Measurements from ENCODE around the gene CAMK2D.

CAMK2D gene

DNA sequence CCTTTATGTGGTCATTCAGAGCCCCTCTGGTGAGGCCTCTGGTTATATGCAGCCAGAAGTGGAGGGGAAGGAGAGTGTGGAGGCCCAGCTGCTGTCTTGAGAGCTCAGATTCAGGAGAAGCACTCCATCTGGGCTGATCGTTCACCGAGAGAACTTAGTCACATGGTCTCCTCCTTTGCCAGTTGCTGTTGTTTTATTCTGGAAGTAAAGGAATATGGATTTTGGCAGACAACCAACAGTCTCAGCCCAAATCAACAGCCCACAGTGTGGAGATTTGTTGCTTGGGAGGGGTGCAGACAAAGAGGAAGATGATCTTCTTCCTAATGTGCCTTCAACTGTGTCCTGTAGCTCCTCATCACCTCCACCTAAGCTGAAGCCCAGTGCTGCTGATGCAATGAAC is 356.7 kb downstream of the CAMK2D start:
- TF ChIP-seq, protein P1, sequence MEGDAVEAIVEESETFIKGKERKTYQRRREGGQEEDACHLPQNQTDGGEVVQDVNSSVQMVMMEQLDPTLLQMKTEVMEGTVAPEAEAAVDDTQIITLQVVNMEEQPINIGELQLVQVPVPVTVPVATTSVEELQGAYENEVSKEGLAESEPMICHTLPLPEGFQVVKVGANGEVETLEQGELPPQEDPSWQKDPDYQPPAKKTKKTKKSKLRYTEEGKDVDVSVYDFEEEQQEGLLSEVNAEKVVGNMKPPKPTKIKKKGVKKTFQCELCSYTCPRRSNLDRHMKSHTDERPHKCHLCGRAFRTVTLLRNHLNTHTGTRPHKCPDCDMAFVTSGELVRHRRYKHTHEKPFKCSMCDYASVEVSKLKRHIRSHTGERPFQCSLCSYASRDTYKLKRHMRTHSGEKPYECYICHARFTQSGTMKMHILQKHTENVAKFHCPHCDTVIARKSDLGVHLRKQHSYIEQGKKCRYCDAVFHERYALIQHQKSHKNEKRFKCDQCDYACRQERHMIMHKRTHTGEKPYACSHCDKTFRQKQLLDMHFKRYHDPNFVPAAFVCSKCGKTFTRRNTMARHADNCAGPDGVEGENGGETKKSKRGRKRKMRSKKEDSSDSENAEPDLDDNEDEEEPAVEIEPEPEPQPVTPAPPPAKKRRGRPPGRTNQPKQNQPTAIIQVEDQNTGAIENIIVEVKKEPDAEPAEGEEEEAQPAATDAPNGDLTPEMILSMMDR (conservative IDR thresholded peaks at IDR 0.05), result no peak
- peak overlapping the region; percentile 86; the same call in 1 of the 2 replicates for H3K27ac ChIP-seq

DNA sequence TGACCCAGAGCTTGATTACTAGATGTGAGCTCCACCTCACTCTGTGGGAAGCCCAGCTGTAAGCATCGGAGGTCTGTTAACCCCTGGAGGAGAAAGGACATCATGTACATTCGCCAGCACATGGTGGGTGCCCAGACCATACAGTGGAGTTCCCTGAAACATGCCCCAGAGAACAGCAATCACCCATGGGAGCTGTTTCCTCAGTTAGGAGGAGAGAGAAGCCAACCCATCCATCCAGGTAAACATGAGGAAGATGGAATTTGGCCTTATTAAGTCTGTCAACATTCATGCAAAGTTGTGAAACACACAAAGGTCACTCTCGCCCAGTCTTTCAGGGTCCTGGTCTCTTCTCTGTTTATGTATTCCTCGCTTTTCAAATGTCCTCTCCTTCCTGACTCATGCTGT is 357.4 kb downstream of the CAMK2D start:
- peak overlapping the region; percentile 86; the same call in 1 of the 2 replicates for H3K27ac ChIP-seq
- TF ChIP-seq, protein P1 (conservative IDR thresholded peaks at IDR 0.05), result no peak

Measured in VCaP (cell line).